SK-N-MC (cell line): ENCODE measurements around the gene NOTO.

Experiments used
- EZH2 ChIP-seq: fragments of 200-600 bp; sonication (generic); IDR thresholded peaks from one replicate; pipeline ENCODE4 v1.6.1; 2017; ENCODE audit warnings: antibody characterized with exemption
- FOXP2 ChIP-seq: optimal IDR thresholded peaks from 2 replicates; pipeline ENCODE3; 2011; ENCODE audit warnings: mild to moderate bottlenecking, moderate library complexity; ENCODE audit not compliant: insufficient read depth; ENCODE audit errors: extremely low read length, control extremely low read depth
- POLR2AphosphoS5 ChIP-seq: IDR thresholded peaks from 2 replicates; pipeline ENCODE4 v1.6.1; 2012; ENCODE audit warnings: mild to moderate bottlenecking, low read depth, low read length, borderline replicate concordance

DNA sequence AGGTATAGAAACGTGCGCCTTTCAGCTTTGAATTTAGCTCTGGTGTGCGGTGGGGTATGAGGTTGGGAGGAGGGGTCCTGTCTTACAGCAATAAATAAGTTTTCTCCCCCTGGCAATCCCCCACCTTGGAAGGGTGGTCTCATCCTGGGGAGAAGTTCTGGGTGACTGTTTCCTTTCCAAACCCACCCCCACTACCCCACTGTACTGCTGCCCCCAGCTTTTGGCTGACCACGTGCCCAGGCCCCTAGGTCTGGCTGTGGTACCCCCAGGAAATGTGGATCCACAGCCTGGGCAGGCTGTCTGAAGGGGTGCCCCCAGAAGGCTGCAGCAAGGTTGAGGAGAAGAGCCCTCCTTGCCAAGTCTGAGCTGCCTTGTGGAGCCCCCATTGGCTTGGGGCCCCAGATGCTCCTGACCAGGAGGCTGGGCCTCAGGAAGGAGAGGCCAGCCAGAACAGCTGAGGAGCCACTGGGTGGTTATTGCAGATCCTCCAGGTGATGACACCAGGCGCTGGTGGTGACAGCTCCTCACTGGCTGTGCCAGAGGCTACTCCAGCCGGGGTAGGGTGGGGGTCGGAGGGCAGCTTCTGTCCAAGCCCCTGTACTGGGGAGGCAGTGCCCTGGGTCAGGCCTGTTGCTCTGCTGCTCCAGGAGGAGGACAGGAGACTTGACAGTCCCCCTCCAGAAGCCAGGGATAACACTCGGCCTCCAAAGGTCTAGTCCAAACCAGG lies 56.0 kb downstream of the NOTO start:
- TF ChIP-seq POLR2AphosphoS5 (no peak), EZH2 (no peak), FOXP2 (no peak)
